NCI-H82 treated with DMSO at 0.1 percent for 48 hours (cell line): ENCODE data around the gene GDPD3.

Experiments used
- DNase-seq: peaks from one replicate; lab custom pipeline; 2025; ENCODE audit not compliant: unreplicated experiment; lab: John Stamatoyannopoulos, UW

The GDPD3 gene

DNA sequence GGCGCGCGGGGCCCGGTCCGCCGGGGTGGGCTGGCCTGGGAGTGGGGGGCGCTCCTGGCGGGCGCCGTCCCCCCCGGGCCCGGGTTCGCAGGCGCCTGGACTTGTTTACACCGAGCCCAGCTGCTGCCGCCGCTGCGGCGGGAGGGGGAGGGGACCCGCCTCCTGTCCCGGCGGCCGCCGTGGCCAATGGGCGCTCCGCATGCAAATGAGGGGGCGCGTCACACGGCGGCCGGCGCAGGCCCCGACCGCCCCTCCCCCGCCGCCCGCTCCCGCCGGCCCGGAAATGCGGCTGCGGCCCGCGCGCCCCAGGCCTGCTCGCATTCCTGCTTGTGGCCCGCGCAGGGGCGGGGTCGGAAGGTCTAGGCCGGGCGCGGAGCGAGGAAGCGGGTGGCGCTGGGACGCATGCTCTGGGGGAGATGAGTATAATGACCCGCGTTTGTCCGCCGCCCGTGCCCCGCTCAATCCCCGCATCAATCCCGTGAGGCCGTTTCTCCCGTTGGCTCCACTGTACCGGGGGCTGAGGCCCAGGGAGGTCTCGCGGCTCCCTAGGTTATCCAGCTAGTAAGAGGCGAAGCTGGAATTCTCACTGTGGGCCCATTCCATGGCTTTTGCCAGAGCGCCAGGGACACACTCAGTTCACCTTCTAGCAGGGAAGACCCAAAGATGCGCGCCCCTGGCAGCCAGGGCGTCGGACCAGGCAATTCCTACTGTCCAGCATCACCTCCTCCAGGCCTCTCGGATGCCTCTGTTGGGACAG lies 17.1 kb downstream of the GDPD3 start, which contains the start of gene YPEL3:
YPEL3 (minus strand) TSS at position 109 of the 757 bp plus-strand sequence. CDS start 731 bp downstream, outside the sequence.
- DNase-seq = peak; percentile 47

DNA sequence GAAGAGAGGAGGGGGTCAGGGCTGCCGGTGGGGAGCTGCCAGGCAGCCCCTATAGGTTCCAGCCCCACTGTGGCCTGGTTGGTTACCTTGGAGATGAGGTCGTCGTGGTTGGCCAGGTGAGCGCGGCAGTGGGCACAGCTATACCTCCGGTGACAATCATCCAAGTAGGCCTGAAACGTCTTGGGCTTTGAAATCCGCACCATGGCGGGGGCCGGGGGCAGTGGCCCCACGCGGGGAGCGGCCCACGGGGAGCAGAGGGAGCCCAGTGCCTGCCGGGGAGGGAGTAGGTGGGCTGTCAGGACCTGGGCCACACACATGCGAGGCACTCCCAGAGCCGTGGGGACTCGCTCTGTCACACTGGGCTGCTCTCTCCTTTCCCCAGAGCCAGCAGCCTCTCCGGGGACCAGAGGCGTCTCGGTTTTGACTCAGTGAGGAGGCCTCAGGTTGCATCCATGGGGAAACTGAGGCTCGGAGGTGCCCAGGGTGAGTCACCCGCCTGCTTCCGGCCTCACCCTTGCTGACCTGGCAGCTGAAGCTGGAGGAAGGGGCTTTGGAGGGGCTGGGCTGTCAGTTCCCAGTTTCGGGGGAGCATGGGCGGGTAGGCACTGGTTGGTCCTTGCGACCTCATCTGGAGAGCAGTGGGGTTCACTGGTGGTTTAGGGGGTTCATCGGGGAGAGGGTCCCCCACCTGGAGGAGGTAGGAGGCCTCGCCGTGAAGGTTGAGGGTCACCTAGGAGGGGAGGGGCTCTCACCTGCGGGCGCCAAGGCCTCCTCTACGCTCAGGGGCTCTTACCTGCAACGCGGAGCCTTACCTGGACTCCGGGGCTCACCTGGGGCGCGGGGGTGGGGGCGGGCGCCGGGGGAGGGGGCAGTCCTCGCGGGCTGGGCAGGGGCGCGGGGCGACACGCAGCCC lies 17.9 kb downstream of the GDPD3 start:
- no peak for DNase-seq

DNA sequence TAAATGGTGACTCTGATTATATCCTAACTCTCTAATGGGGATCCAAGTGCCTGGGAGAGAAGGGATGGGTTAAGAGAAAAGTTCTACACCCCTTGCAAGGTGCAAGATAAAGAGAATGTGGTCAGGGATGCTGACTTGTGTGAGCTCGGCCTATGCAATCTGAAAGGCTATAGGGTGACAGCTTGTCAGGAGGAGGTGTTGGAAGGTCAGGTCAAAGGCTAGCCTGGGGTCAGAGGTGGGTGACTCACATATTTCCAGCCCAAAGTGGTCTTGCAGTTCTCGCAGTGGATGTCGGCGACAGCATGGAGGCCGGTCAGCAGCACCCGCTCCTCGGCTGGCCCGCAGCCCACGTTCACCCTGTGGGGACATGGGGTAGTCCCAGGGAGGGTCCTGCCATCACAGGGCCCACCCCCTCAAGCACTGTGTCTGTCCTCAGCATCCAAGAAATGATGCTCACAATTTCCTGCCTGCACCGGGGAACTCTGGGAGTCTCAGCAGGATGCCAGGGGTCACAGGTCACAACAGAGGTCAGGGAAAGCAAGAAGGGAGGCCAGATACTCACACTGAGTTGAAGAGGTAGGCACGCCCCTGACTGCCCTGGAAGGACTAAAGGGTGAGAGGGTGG lies 18.7 kb downstream of the GDPD3 start:
- no peak for DNase-seq

DNA sequence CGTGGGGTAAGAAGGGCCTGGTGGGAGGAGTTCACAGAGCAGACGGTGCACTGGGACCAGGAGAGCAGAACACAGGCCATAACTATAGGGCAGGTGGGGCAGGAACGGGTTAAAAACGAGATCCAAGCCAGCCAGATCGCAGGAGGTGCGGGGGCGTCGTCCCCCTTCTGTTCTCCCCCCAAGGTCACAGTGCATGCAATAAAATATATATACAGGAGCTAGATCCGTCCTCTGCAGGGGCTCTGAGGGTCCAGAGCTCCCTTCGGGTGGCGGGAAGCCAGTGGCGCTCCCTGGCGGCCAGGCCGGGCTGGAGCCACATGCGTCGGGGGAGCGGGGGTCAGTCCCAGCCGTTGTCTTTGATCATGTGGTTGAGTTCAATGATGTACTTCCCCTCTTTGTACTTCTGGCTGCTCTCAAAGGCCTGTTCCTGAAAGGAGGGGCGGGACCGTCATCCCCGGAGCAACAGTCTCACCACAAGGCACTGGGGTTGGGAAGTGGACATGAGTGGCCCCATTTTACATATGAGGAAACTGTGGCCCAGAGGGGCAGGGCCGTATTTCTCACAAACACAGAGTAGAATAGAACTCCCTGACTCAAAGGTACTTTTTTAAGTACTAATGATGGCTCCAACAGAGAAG lies 20.8 kb downstream of the GDPD3 start:
- peak; percentile 67 for DNase-seq

DNA sequence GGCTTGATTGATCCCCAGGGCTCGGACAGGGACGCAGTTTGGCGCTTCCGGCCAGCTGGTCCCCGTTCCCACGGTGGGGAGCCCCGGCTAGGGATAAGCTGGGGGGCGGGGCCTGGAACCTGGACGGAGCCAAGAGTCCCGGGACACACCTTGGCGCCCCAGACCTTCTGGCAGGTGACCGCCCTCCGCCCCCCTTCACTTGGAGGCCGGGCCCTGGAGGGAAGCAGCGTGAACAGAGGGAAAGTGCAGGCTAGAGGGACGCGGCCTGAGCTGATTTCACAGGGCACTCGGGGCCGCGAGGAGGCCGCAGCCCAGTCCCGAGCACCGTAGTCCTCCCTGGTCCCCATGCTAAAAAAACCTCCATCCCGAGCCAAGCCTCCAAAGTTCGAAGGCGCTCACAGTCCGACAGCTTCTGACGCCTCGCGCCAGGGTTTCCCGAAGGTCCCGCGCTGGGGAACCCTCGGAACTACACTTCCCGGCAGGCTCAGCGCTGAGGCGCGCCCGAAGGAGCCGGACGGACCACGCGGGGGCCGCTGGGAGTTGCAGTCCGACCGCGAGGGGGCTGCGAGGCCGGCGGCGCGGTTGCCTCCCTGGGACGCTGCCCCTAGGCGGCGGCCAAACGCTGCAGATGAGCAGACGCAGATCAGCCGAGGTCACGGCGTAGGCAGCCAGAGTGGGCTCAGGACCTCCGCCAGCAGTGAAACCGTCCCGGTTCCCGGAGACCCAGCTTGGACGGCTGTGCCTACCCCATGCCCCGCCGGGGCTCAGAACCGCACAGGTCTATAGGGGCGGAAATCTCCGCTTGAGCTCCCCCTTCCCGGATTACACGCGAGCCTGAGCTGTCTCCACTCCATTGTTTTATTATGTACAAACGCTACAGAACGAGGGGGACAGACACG lies 21.6 kb downstream of the GDPD3 start, which contains the start of gene TBX6:
TBX6 (minus strand) TSS at position 451 of the 899 bp plus-strand sequence. CDS start 731 bp downstream, outside the sequence.
- peak; percentile 54 for DNase-seq

DNA sequence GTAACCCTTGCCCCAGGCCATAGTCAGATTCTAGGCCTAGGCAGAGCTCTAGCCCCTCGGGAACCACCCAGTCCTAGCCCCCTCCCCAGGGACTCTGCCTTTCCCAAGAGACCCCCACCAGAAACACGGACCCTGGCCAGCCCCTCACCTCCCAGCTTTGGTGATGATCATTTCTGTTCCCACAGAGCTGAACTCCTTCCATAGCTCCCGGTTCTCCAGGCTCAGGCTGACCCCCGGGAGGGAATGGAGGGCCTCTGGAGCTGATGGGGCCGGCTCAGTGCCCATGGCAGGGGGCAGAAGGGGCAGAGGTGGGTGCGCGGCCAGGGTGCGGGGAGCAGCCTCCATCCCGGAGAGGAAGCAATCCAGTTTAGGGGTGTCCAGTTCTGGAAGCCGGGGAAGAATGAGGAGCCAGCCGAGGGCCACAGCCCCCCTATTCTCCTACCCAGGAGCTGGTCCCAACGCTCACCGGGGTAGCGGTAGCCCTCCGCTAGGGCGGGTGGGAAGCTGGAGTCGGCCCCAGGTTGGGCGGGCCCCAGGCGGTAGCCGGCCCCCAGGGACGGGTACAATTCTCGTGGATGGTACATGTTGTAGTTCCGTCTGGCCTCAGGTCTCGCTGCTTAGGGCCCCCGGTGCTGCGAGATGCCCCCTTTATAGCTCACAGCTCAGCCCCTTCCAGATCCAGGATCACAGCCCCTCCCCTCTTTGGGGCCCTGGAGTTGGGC lies 22.6 kb downstream of the GDPD3 start:
- DNase-seq = no peak

DNA sequence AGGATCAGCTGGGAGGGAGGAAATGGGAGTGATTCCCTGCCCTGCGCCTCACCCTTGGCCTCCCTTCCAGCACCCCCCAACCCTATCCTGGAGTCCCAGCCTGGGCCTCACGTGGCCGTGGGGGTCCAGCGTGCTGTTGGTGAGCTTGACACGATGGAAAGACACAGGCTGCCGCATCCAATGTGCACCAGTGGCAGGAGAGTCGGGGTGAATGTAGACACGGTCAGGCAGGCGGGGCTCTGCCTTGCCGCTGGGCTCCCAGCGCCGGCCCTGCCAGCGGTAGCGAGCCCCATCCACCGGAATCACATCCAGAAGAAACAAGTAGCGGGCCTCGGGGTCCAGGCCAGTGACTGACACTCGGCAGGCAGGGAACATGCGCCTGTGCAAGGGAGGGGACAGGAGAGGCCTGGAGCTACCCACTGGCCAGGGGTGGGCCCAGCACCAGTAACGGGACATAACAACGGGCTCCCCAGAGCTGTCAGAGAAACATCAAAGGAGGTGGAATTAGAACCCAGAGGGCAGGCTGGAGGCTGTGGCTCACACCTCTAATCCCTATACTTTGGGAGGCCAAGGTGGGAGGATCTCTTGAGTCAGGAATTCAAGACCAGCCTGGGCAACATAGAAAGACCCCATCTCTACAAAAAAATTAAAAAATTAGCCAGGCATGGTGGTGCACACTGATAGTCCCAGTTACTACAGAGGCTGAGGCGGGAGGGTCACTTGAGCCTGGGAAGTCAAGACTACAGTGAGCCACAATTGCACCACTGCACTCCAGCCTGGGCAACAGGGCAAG lies 24.3 kb downstream of the GDPD3 start:
- no peak for DNase-seq

DNA sequence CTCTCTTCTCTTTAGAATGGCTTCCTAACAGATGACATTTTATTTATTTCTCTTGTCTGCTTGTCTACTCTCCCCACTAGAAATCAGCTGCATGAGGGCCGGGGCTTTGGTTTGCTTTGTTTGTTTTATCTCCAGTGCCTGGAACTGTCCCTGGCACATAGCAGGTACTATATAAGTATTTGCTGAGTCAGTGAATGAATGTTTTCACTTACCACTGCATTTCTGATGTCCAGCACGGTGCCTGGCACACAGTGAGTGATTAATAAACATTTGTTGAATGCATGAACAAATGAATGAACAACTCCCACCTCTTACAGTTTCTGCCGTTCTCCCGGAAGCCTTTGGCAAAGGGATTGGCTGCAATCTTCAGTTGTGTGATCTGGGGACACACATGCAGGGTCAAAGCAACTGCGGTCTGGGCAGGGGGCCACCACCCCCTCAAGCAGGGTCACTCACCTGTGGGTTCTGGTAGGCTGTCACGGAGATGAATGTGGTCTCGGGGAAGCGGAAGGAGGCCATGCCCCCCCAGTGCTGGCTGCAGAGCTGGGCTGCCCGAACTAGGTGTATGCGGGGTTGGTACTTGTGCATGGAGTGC lies 25.0 kb downstream of the GDPD3 start:
- no peak for DNase-seq

DNA sequence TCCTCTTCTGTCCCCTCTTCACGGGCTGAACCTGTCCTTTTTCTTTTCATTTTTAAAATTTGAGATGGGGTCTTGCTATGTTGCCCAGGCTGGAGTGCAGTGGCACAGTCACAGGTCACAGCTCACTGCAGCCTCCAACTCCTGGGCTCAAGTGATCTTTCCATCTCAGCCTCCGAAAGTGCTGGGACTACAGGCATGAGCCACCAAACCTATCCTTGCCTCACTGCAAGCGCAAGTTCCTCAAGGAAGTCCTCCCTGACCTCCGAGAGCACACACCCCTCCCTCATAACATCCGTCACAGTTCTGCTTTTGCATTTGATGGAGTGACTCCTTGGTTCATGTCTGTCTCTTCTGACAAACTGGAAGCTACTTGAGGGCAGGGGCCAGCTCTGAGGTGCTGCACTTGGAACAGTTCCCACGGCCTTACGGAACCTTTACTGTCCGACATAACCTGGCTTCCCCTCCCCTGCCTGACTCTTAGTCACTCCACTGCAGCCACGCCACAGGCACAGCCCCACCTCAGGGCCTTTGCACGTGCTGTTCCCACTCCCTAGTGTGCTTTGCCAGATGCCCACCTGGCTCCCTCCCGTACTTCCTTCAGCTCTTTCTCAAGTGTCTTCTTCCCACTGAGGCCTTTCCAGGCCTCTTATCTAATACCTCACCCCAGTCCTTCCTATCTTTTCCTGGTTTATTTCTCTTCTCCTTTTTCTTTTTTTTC lies 26.0 kb downstream of the GDPD3 start:
- no peak for DNase-seq

DNA sequence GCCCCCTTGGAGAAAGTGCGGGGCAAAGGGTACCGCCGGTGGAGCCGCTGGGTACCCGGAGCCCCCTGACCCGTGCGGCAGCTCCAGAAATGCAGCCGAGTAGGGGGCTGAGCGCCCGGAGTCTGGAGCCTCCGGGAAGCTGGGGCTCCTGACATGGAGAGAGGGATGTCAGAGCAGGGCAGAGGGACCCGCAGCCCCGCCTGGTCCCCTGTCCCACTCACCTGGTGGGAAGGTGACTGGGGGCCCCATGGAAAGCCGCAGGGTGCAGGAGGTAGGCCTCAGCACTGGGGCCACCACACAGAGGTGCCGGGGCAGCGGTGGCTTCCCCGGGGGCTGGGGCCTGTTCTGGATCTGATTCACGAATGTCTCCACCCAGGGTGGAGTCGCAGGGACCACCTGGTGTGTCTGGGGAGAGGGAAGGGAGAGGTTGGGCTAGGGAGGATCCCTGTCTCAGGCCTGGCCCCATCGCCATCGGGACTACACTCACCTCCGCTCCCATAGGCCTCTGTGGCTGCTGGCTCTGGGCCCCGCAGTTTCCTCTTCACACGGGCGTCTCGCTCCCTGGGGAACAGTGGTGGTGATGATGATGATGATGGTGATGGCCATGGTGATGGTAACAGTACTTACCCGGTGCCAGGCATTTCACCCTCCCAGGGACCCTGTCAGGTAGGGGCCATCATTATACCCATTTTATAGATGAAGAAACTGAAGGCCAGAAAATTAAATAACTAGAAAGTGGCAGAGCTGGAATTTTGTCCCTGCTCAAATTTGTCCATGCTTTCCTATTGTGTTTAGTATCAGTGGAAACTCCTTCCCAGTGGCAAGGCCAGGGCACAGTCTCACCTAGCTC lies 26.8 kb downstream of the GDPD3 start:
- DNase-seq = no peak

DNA sequence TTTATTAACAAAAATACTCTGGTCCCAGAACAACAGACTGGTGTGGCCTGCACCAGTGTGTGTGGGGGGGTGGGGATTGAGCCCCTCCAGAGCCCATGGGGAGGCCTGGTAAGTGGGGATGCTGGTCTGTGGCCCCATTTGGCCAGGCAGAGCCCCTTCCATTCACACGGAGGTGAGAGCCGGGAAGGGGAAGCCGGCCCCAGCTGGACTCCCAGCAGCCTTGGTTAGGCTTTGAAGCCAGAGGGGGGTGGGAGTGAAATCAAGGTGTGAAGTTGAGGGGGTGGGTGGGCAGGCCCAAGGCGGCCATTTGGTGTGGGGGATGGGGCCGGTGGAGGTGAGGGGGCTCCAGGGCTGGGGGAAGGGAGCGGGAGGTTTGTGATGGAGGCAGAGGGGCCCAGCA lies 27.5 kb downstream of the GDPD3 start:
- no peak for DNase-seq

DNA sequence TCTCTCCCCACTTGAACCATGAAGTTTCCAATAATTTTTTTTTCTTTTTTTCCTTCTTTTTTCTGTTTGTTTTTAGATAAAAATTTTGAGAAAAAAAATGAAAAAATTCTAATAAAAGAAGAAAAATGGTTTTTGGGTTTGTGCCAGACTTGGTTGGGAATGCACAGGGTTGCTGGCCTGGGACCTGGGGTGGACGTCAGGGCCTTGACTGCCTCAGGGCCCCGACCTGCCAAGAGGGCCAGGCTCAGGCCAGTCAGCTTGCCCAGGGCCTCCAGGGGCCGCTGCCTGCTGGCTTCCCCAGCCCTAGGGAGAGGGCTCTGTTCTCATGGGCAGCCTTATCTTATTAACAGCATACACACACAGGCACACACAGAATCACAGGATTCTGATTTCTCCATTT lies 28.1 kb downstream of the GDPD3 start:
- DNase-seq = no peak

DNA sequence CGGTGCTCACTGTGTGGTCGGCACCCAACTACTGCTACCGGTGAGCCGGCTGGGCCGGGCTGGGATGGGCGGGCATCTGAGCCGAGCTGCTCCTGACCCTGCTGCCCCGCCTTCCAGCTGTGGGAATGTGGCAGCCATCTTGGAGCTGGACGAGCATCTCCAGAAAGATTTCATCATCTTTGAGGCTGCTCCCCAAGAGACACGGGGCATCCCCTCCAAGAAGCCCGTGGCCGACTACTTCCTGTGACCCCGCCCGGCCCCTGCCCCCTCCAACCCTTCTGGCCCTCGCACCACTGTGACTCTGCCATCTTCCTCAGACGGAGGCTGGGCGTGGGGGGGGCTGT lies 28.5 kb downstream of the GDPD3 start:
- DNase-seq = no peak

DNA sequence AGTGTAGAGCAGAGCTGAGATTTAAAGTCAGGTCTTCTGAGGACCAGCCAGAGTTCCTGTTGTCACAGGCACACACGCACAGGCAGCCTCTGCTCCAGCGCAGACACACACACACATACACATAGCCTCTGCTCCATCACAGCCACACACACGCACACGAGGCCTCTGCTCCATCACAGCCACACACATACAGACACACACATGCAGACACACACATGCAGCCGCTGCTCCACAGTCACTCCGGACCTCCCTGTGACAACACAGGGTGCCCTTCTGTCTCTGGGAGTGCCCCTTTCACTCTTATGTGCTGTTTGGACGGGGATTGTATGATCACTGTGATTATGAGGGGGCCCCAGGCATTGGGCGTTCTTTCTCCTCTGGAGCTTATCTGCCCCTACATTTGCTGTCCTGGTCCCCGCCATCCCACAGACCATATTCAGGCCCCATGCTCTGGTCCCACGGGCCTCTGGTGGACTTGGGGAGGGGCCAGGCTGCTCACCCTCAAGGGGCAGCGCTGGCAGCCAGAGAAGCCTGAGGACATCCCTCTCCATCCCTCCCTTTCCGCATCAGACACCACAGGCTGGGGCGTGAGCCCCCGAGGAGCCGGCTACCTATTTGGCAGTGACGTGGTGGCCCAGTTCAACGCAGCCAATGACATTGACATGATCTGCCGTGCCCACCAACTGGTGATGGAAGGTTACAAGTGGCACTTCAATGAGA lies 29.1 kb downstream of the GDPD3 start:
- no peak for DNase-seq

DNA sequence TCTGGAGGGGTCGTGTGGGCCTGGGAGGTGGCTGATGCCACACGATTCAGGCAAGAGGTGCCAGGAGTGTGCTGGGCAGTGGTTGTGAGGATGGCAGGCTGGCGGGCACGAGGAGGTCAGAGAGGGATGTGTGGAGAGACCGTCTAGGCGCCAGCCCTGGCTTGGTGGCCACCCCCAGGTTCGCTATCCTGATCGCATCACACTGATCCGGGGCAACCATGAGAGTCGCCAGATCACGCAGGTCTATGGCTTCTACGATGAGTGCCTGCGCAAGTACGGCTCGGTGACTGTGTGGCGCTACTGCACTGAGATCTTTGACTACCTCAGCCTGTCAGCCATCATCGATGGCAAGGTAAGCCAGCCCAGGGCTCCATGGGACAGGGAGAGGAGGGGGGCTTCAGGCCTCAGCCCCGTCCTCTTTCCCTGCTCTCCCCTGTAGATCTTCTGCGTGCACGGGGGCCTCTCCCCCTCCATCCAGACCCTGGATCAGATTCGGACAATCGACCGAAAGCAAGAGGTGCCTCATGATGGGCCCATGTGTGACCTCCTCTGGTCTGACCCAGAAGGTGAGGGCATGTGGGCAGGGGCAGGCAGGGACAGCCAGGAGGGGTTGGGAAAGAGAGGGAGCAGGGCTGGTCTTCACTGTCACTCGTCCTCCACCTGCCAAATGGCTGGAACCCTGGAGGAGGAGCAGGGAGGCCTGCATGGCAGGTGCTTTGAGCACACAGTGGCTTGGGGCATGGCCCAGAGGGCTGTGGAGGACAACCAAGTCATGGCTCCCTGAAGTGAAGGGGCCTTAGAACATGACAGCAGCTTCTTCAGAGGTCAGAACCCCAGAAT lies 29.9 kb downstream of the GDPD3 start:
- no peak for DNase-seq
